GM12891 (cell line): ENCODE results near the gene PTPRS.
"Not testable (repeated sequence)": the region's sequence is repeated elsewhere in the genome, so short reads cannot be mapped to it uniquely, and the experiment has no call there.

Experiments
- DNase-seq: peaks from one replicate; pipeline ENCODE4 v3.0.0; 2011; ENCODE audit warnings: low spot score; ENCODE audit not compliant: insufficient read length
- FAIRE-seq: peaks from 2 replicates; lab custom pipeline; 2011; peaks lifted over from hg19 to GRCh38; lab: Jason Lieb, UNC
- PAX5 ChIP-seq: IDR thresholded peaks from 2 replicates; pipeline ENCODE4 v1.6.1; 2011; ENCODE audit warnings: low read length, moderate library complexity, mild to moderate bottlenecking; ENCODE audit not compliant: insufficient read depth, severe bottlenecking
- POLR2A ChIP-seq: IDR thresholded peaks from 2 replicates; pipeline ENCODE4 v1.6.1; 2011; ENCODE audit warnings: low read depth, low read length, control low read depth
- POLR2AphosphoS5 ChIP-seq: IDR thresholded peaks from 2 replicates; pipeline ENCODE4 v1.6.1; 2011; ENCODE audit warnings: low read depth, low read length, control low read depth
- POU2F2 ChIP-seq: IDR thresholded peaks from 2 replicates; pipeline ENCODE4 v1.6.1; 2011; ENCODE audit warnings: low read depth, mild to moderate bottlenecking, control low read depth, low read length, moderate library complexity
- SPI1 ChIP-seq: IDR thresholded peaks from 2 replicates; pipeline ENCODE4 v1.6.1; 2011; ENCODE audit warnings: low read depth, low read length, control low read depth
- TAF1 ChIP-seq: IDR thresholded peaks from 2 replicates; pipeline ENCODE4 v1.6.1; 2011; ENCODE audit warnings: low read depth, low read length, control low read depth

PTPRS gene

DNA sequence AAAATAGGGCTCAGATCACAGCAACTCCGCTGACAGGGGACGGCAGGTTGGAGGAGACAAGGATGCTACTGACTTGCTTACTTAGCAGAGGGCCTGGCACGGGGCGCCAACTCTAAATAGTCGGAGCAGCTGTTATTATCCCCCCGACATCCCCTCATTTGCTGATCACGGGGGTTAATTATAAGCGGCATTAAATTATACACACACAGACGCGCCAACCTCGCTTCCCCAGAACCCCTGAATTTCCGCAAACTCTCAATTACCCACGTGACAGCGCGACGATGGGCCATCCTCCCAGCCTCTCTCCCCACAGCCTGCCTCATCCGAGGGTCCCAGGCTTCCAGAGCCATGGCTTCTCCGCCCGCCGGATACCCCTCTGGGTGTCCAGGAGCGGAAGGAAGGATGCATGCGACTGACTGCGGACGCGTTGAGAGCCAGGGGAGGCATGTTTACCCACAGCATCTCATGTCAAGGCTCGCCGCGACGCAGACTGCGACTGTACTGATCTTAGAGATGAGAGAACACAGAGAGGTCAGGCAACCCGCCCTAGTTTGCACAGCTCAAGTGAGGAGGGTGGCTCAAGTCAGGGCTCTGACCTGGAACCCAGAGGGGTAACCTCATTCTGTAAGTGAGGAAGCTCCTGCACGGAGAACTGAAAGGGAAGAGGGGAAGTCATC lies 5.7 kb downstream of the PTPRS start:
- FAIRE-seq = no peak
- TF ChIP-seq TAF1 = no peak
- no peak for TF ChIP-seq POLR2AphosphoS5
- no peak for TF ChIP-seq POLR2A
- TF ChIP-seq POU2F2 = no peak
- TF ChIP-seq SPI1 = no peak
- TF ChIP-seq PAX5 = no peak
- DNase-seq = no peak

DNA sequence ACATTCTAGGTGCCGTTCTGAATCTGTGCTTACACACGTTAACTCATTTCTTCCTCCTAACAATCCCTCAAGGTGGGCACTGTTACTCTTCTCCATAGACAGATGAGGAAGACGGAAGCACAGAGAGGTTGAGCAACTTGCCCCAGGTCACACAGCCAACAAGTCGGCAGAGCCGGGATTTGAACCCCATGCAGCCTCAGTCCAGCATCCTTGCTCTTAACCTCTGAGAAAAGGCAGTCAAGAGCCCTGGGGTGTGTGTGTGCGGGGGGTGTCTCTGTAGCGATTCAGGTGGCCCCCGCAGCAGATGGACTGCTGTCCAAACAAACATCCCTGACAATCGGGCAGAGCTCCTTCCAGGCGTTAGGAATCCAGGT lies 6.3 kb downstream of the PTPRS start:
- FAIRE-seq = no peak
- TF ChIP-seq POLR2A (no peak), TAF1 (no peak), PAX5 (no peak), POLR2AphosphoS5 (no peak), SPI1 (no peak), POU2F2 (no peak)
- no peak for DNase-seq

DNA sequence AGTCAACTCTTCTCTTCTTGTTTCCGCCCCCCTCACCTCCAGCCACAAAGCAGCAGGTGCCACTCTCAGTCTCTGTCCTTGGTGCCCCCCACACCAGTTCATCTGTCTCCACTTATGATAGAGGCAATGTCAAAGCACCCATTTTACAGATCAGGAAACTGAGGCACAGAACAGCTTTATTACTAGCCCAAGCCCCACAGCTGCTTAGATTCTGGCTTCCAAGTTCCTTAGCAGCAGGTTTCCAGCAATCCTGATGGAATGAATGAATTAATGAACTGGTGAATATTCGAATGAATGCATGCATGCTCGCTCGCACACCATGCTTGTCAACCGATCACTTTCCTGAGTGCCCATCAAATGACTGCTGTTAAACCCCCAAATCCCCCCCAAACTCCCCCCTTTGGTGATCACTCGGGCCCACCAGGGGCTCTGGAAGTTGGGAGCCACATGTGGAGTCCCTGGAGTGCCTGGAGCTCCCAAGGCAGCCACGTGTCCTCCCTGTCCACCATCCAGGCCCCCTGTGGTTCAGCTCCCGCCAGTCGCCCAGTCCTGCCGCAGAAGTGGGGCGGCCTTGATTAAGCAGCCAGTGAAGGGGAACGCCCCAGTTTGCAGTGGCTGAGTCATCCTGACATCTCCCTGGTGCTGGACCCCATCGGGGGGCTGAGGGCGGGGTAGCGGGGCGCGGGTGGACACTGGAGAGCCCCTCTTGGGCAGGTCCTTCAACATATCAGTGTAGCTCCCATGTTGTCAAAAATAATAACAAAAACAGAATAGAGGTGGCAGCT lies 6.8 kb downstream of the PTPRS start:
- TF ChIP-seq SPI1 = no peak
- no peak for TF ChIP-seq POU2F2
- no peak for TF ChIP-seq TAF1
- no peak for TF ChIP-seq POLR2AphosphoS5
- no peak for TF ChIP-seq POLR2A
- no peak for TF ChIP-seq PAX5
- DNase-seq (no peak), FAIRE-seq (no peak)

DNA sequence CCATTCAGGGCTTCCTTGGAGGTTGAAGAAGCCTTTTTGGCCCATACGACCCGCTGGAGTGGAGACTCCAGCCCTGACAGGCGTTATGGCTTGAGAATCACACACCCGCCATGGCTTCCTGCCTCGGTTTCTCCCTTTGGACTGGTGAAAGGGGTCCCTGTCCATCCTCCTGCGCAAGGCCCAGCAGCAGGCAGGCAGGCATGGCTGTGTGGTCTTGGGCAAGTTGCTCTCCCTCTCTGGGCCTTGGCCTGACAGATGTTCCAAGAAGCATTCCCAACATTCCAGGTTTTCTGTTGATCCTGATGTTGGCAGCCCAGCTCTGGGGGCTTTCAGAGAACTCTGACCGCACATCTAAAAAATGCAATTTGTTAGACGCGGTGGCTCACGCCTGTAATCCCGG lies 8.1 kb downstream of the PTPRS start:
- no peak for FAIRE-seq
- no peak for TF ChIP-seq SPI1
- no peak for TF ChIP-seq POLR2AphosphoS5
- no peak for TF ChIP-seq PAX5
- no peak for TF ChIP-seq POU2F2
- TF ChIP-seq POLR2A = no peak
- no peak for TF ChIP-seq TAF1
- DNase-seq = no peak

DNA sequence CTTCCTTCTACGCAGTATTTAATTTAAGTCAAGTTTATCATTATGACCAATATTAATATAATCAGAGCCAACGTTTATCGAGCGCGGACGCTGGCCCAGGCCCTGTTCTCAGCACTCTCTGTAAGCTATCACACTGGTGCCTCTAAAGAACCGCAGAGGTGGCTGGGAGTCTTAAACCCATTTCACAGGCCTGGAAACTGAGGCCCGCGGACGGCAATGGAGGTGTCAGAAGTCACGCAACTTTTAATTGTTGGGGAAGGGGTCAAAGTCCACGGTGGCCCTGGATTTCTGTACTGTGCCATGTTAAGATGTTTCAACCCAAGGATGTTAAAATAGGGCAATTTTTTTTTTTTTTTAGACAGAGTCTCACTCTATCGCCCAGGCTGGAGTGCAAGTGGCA lies 8.8 kb downstream of the PTPRS start:
- FAIRE-seq (no peak), DNase-seq (no peak)
- no peak for TF ChIP-seq TAF1
- TF ChIP-seq POLR2AphosphoS5 = no peak
- TF ChIP-seq PAX5 = no peak
- no peak for TF ChIP-seq SPI1
- no peak for TF ChIP-seq POU2F2

DNA sequence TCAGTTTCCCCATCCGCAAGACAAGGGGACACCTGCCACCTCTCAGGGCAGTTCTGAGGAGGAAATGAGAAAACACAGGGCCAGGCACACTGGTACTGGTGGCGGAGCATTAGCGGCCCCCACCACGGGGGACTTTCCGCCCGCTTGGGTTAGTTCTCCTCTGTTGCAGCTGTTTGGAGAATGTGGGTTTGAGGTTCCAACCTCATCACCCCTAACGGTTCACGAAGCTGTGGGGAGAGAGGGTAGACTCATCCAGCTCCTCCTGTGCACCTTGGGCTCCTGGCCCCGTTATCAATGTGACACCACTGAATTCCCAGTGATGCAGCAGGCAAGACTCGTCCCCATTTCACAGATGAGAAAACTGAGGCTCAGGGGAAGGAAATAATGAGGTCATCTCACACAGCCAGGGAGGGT lies 10.3 kb downstream of the PTPRS start:
- FAIRE-seq (peak; percentile 90), DNase-seq (no peak)
- TF ChIP-seq SPI1 (peak; percentile 83), POU2F2 (peak; percentile 64), PAX5 (no peak)

DNA sequence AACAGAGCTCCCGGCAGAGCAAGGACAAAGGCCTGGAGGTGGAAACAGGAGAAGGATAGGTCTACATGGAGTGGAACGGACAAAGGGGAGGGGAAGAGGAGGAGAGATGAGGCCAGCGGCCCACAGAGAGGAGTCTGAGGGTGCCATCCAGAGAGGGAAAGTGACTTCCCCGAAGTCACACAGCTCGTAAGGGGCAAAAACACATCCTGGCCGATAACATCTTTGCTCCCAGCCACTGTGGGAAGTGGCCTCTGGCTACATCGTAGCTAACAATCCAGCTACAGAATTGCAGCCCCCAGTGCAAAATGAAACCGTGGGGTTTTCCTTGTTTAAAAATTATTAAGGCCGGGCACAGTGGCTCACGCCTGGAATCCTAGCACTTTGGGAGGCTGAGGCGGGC lies 11.5 kb downstream of the PTPRS start:
- TF ChIP-seq SPI1 = no peak
- TF ChIP-seq POLR2AphosphoS5 = no peak
- no peak for TF ChIP-seq POLR2A
- no peak for TF ChIP-seq PAX5
- no peak for TF ChIP-seq POU2F2
- no peak for TF ChIP-seq TAF1
- FAIRE-seq = no peak

DNA sequence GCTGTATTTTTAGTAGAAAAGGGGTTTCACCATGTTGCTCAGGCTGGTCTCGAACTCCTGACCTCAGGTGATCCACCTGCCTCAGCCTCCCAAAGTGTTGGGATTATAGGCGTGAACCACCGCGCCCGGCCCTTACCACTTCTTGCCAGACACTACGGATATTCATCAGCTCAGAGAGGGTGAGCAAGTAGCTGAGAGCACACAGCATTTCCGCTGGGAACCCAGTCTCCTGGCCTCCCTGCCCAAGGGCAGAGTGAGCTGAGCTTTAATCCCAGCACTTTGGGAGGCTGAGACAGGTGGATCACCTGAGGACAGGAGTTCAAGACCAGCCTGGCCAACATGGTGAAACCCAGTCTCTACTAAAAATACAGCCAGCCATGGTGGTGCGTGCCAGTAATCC lies 12.2 kb downstream of the PTPRS start:
- FAIRE-seq, DNase-seq: not testable (repeated sequence)

More for the DNA sequence above, 11.5 kb downstream of the PTPRS start:
- no peak for DNase-seq

DNA sequence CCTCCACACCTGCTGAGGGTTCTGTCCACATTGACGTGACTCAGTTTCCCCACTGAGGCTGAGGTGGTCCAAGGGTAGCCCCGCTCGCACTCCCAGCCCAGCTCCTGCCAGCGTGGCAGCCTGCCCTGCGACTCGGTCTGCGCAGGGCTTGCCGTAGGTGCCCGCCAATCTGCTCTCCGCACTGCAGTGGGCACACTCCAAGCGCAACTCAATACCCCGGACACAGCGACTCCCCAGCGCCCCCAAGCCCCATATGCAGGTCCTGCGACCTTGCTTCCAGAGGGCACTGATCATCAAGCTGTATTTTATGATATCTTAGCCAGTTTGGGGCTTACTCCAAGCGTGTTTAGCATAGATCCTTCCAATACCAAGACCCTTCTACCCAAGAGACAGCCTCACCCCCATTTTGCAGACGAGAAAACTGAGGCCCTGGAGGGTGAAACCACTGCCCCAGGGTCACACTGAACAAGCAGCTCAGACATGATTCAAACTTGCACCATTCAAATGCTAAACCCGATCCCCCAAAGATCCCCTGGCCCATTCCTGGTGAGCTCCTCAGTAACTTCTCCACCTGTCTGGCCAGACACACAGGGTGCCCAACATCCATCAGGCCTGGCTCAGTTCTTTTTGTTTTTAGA lies 13.5 kb downstream of the PTPRS start:
- FAIRE-seq (no peak), DNase-seq (no peak)
- TF ChIP-seq POU2F2 (no peak), POLR2AphosphoS5 (no peak), POLR2A (no peak), TAF1 (no peak)

DNA sequence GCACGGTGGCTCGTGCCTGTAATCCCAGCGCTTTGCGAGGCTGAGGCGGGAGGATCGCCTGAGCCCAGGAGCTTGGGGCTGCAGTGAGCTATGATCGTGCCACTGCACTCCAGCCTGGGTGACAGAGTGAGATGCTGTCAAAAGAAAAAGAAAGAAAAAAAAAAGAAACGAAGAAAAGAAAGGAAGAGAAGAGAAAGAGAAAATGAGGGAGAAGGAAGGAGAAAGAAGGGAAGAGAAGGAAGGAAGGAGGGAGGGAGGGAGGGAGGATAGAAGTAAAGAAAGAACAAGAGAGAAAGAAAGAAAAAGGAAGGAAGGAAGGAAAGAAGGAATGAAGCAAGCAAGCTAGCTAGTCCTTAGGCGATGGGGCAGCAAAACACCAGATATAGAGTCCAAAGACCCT lies 14.1 kb downstream of the PTPRS start:
- DNase-seq (no peak), FAIRE-seq (no peak)
- TF ChIP-seq POU2F2 (no peak), SPI1 (no peak), TAF1 (no peak), POLR2A (no peak)
